A549 (cell line): Measurements from ENCODE around the gene TVP23C. TPM values are rescaled to one million over a fixed set of nuclear protein-coding genes. Genes with fewer than 3 reads are reported as not detected.

Experiments
- ATAC-seq, 2 experiments: fragments of 200-7000 bp in 1 of 2; fragments of >200 bp in 1 of 2; cut with Nextera tagmentation in 1 of 2; cut with Tn5 transposase in 1 of 2; 3 replicates each; pipeline versions ENCODE4 v1.8.0 to v1.9.1; 2018 to 2020; ENCODE audit warnings: mild to moderate bottlenecking in 1 of 2, moderate library complexity in 1 of 2
- CTCF ChIA-PET: fragments of 300-600 bp; sonication (Branson Sonifier 250); formaldehyde crosslinking; extraction: SDS; loops from one replicate; lab custom pipeline; 2021; ENCODE audit warnings: antibody characterized with exemption, inconsistent platforms; lab: Yijun Ruan, JAX
- POLR2A ChIA-PET: fragments of 350-600 bp; formaldehyde crosslinking; extraction: SDS; loops from one replicate; lab custom pipeline; 2021; ENCODE audit warnings: antibody characterized with exemption, inconsistent platforms; lab: Yijun Ruan, JAX
- DNase-seq, 2 experiments: peaks; one replicate each; pipeline versions ENCODE4 v3.0.0 to v3.0.0-alpha.2; 2011 to 2016; ENCODE audit warnings: low read depth in 1 of 2, low spot score in 1 of 2
- FAIRE-seq: peaks from 2 replicates; lab custom pipeline; 2011; peaks lifted over from hg19 to GRCh38; lab: Jason Lieb, UNC
- H3K27ac ChIP-seq, 2 experiments: fragments of >200 bp; sonication (Bioruptor Twin); formaldehyde crosslinking; 3 replicates each; pipeline ENCODE4 v1.5.1; 2016 to 2017
- H3K4me1 ChIP-seq: fragments of >200 bp; sonication (Bioruptor Twin); formaldehyde crosslinking; 3 replicates; pipeline ENCODE4 v1.6.1; 2016
- H3K4me2 ChIP-seq: fragments of >200 bp; sonication (Bioruptor Twin); formaldehyde crosslinking; 3 replicates; pipeline ENCODE4 v1.6.1; 2016
- H3K4me3 ChIP-seq: fragments of >200 bp; sonication (Bioruptor Twin); formaldehyde crosslinking; 3 replicates; pipeline ENCODE4 v1.5.1; 2016
- H3K9me3 ChIP-seq: fragments of >200 bp; sonication (Bioruptor Twin); formaldehyde crosslinking; 3 replicates; pipeline ENCODE4 v1.6.1; 2016
- CBX8 ChIP-seq: fragments of 200-600 bp; sonication (generic); IDR thresholded peaks from 2 replicates; pipeline ENCODE4 v1.6.1; 2016
- CHD2 ChIP-seq: fragments of 150-350 bp; IDR thresholded peaks from 2 replicates; pipeline ENCODE4 v1.6.1; 2014; ENCODE audit warnings: low read length; ENCODE audit not compliant: partially characterized antibody
- CHD4 ChIP-seq: fragments of 200-600 bp; sonication (generic); IDR thresholded peaks from 2 replicates; pipeline ENCODE4 v1.6.1; 2016; ENCODE audit warnings: antibody characterized with exemption, mild to moderate bottlenecking, borderline replicate concordance
- EHMT2 ChIP-seq: fragments of 200-600 bp; sonication (generic); IDR thresholded peaks from 2 replicates; pipeline ENCODE4 v1.6.1; 2016; ENCODE audit warnings: antibody characterized with exemption, low read depth, mild to moderate bottlenecking, moderate library complexity
- FOSB ChIP-seq: fragments of 250-450 bp; sonication (Bioruptor Pico); IDR thresholded peaks from 2 replicates; pipeline ENCODE4 v1.5.0; 2020; ENCODE audit warnings: mild to moderate bottlenecking, moderate library complexity
- FOSL2 ChIP-seq, 2 experiments: fragments of 450-650 bp in 1 of 2; fragments of >200 bp in 1 of 2; sonication (Bioruptor Twin) in 1 of 2; formaldehyde crosslinking; IDR thresholded peaks; 2 replicates each; pipeline versions ENCODE4 v1.5.0 to v1.6.1; 2016 to 2020; ENCODE audit warnings: mild to moderate bottlenecking in 1 of 2, moderate library complexity in 1 of 2
- HES2 ChIP-seq: fragments of >200 bp; sonication (Bioruptor Twin); formaldehyde crosslinking; IDR thresholded peaks from 2 replicates; pipeline ENCODE4 v1.6.1; 2016
- MAFK ChIP-seq: fragments of 450-650 bp; IDR thresholded peaks from 2 replicates; pipeline ENCODE4 v1.6.1; 2014; ENCODE audit not compliant: partially characterized antibody
- MAX ChIP-seq: IDR thresholded peaks from 2 replicates; pipeline ENCODE4 v1.6.1; 2012
- MYC ChIP-seq: IDR thresholded peaks from 2 replicates; pipeline ENCODE4 v1.6.1; 2012; ENCODE audit warnings: mild to moderate bottlenecking, inconsistent platforms, low read length, improper control_type of control experiment, borderline replicate concordance
- NPAS2 ChIP-seq: fragments of 250-450 bp; sonication (Bioruptor Pico); IDR thresholded peaks from 2 replicates; pipeline ENCODE4 v1.8.0; 2022; ENCODE audit warnings: mild to moderate bottlenecking, moderate library complexity, borderline replicate concordance
- NR3C1 ChIP-seq: fragments of >200 bp; sonication (Bioruptor Twin); formaldehyde crosslinking; IDR thresholded peaks from 3 replicates; pipeline ENCODE4 v1.6.1; 2017
- RAD21 ChIP-seq, 2 experiments: fragments of >200 bp in 1 of 2; sonication (Bioruptor Twin) in 1 of 2; formaldehyde crosslinking in 1 of 2; IDR thresholded peaks in 1 of 2; conservative IDR thresholded peaks in 1 of 2; 2 replicates in 1 of 2; 3 replicates in 1 of 2; pipeline ENCODE4 v1.6.1; 2012 to 2018; ENCODE audit warnings: inconsistent platforms in 1 of 2
- RARB ChIP-seq: fragments of 250-450 bp; sonication (Bioruptor Pico); IDR thresholded peaks from 2 replicates; pipeline ENCODE4 v1.8.0; 2021; ENCODE audit warnings: mild to moderate bottlenecking, moderate library complexity
- RCOR1 ChIP-seq: fragments of 150-350 bp; IDR thresholded peaks from 2 replicates; pipeline ENCODE4 v1.6.1; 2014; ENCODE audit warnings: antibody characterized with exemption, low read length, low read depth
- REST ChIP-seq: fragments of 200-600 bp; sonication (generic); IDR thresholded peaks from 2 replicates; pipeline ENCODE4 v1.6.1; 2016; ENCODE audit warnings: antibody characterized with exemption, mild to moderate bottlenecking, moderate library complexity
- SMC3 ChIP-seq: fragments of >200 bp; sonication (Bioruptor Twin); formaldehyde crosslinking; IDR thresholded peaks from 3 replicates; pipeline ENCODE4 v1.6.1; 2018; ENCODE audit warnings: inconsistent platforms
- TP53 ChIP-seq: fragments of 250-450 bp; sonication (Bioruptor Pico); IDR thresholded peaks from 2 replicates; pipeline ENCODE4 v1.5.0; 2021; ENCODE audit warnings: mild to moderate bottlenecking, moderate library complexity
- USF2 ChIP-seq: fragments of 450-650 bp; IDR thresholded peaks from 2 replicates; pipeline ENCODE4 v1.6.1; 2014; ENCODE audit warnings: antibody characterized with exemption
- ZC3H11A ChIP-seq: fragments of 450-650 bp; IDR thresholded peaks from 2 replicates; pipeline ENCODE4 v1.6.1; 2014; ENCODE audit warnings: antibody characterized with exemption, mild to moderate bottlenecking
- ZFP36 ChIP-seq: fragments of 450-650 bp; IDR thresholded peaks from 2 replicates; pipeline ENCODE4 v1.6.1; 2014; ENCODE audit warnings: borderline replicate concordance; ENCODE audit not compliant: partially characterized antibody
- ZSCAN20 ChIP-seq: fragments of 250-450 bp; sonication (Bioruptor Pico); IDR thresholded peaks from 2 replicates; pipeline ENCODE4 v1.8.0; 2022; ENCODE audit warnings: mild to moderate bottlenecking, moderate library complexity
- WGBS: methylation state at CpG from one replicate; pipeline ENCODE4 v1.1.6; 2017; ENCODE audit errors: missing lambda C conversion rate; 5-methylcytosine and 5-hydroxymethylcytosine counted together
- polyA plus RNA-seq, 4 experiments: library from polyadenylated mRNA; depleted of rRNA in 3 of 4; stranded (reverse); fragments of >200 nt; fragmentation: RNase III in 1 of 4; extraction: RNeasy Plus Mini Kit Qiagen cat#74134 plus additional on column Dnase treatment in 1 of 4; gene quantifications; 2 replicates in 3 of 4; 3 replicates in 1 of 4; pipeline ENCODE4 v1.2.3, GENCODE V29; 2011 to 2017

TVP23C gene
- polyA plus RNA-seq, 2 of the 4 experiments (the other 2 are of a cell fraction), result 19.9 to 22.7 TPM

GRCh38 chr17:15498107-15498506 is 65.2 kb downstream of the TVP23C start:
- peak in 1 of 2 experiments; percentile 38 for DNase-seq
- H3K27ac ChIP-seq, result no peak overlapping the region
- TF ChIP-seq HES2 (no peak), USF2 (peak; percentile 69)
- peaks cover 3% of the 10 kb centered on the region; the same call in 1 of the 3 replicates for H3K4me1 ChIP-seq
- H3K9me3 ChIP-seq, result no peaks in the 10 kb centered on the region
- no peak overlapping the region for H3K4me3 ChIP-seq
- WGBS, result 82% methylated on average over 2 of the region's 2 CpGs
- POLR2A ChIA-PET, result no interaction called here
- CTCF ChIA-PET, result interaction anchor here (1.5 to 13.8 kb wide), 3 partner anchors 14 to 240 kb away, joined by 4 to 248 read pairs (median 34); no protein-coding TSS in a partner anchor
- no peak overlapping the region for H3K4me2 ChIP-seq
- FAIRE-seq, result peak; percentile 13
- ATAC-seq, result peak; percentile 48 to 76; a peak in 3 of 6 replicates

- WGBS, result 85% methylated on average over 7 of the region's 7 CpGs
- DNase-seq (no peak), FAIRE-seq (no peak), ATAC-seq (no peak)
- ChIA-PET CTCF (interaction anchor here (1.0 to 13.8 kb wide), 3 partner anchors 235 to 264 kb away, joined by 3 to 248 read pairs (median 34); no protein-coding TSS in a partner anchor), POLR2A (no interaction called here)
- Histone ChIP-seq H3K4me2 (no peak overlapping the region), H3K4me3 (no peak overlapping the region), H3K27ac (no peak overlapping the region), H3K9me3 (no peaks in the 10 kb centered on the region), H3K4me1 (no peaks in the 10 kb centered on the region)
- TF ChIP-seq CBX8 (no peak), REST (no peak)
Measured at GRCh38 chr17:15496735-15497670, 66.3 kb downstream of the TVP23C start.

- FAIRE-seq, result no peak
- Histone ChIP-seq H3K4me2 (no peak overlapping the region), H3K9me3 (no peaks in the 10 kb centered on the region), H3K27ac (no peak overlapping the region), H3K4me1 (no peaks in the 10 kb centered on the region), H3K4me3 (no peak overlapping the region)
- TF ChIP-seq NR3C1 (no peak), ZC3H11A (no peak), NPAS2 (CRISPR knock-in tag) (no peak)
- no peak for DNase-seq
- POLR2A ChIA-PET, result no interaction called here
- no peak for ATAC-seq
- CTCF ChIA-PET, result interaction anchor here (7.9 to 13.8 kb wide), 2 partner anchors 7 to 237 kb away, joined by 75 to 248 read pairs; no protein-coding TSS in a partner anchor
Measured at GRCh38 chr17:15494821-15495220, 68.5 kb downstream of the TVP23C start.

GRCh38 chr17:15493693-15494035 is 69.6 kb downstream of the TVP23C start:
- ATAC-seq (no peak), DNase-seq (no peak), FAIRE-seq (no peak)
- no peak overlapping the region for H3K27ac ChIP-seq
- H3K9me3 ChIP-seq, result no peaks in the 10 kb centered on the region
- no peaks in the 10 kb centered on the region for H3K4me1 ChIP-seq
- ChIA-PET POLR2A (no interaction called here), CTCF (interaction anchor here (7.9 to 13.8 kb wide), 2 partner anchors 8 to 235 kb away, joined by 75 to 248 read pairs; no protein-coding TSS in a partner anchor)
- 0% methylated on average over 1 of the region's 1 CpG for WGBS
- no peak overlapping the region for H3K4me2 ChIP-seq
- TF ChIP-seq RARB (CRISPR knock-in tag) (no peak), ZSCAN20 (CRISPR knock-in tag) (no peak), EHMT2 (no peak), MAX (no peak), MAFK (no peak), CHD2 (no peak), FOSB (no peak), SMC3 (no peak), RCOR1 (no peak), FOSL2 (IDR thresholded peaks at IDR 0.05) (no peak), FOSL2 (CRISPR knock-in tag; IDR thresholded peaks at IDR 0.05) (no peak), ZFP36 (no peak), TP53 (CRISPR knock-in tag) (no peak), RAD21 (conservative IDR thresholded peaks at IDR 0.05 in 1 of 2, IDR thresholded peaks at IDR 0.05 in 1 of 2) (no peak), MYC (no peak), CHD4 (no peak), CBX8 (no peak), NR3C1 (no peak)
- no peak overlapping the region for H3K4me3 ChIP-seq
